PC-3 (cell line): ENCODE data around the gene GALR3.

ENCODE experiments used
- CTCF ChIP-seq: fragments of 300-600 bp; sonication (generic); conservative IDR thresholded peaks from 2 replicates; pipeline ENCODE4 v1.5.1; 2017; ENCODE audit warnings: antibody characterized with exemption, low read depth, mild to moderate bottlenecking, low read length
- EZH2 ChIP-seq: fragments of 300-600 bp; sonication (generic); IDR thresholded peaks from one replicate; pipeline ENCODE4 v1.6.1; 2017; ENCODE audit warnings: antibody characterized with exemption, mild to moderate bottlenecking, low read length; ENCODE audit not compliant: unreplicated experiment

- TF ChIP-seq CTCF (no peak), EZH2 (no peak)
Observed at GRCh38 chr22:37831472-37831871, 8.3 kb downstream of the GALR3 start.
